ENCODE results near the gene SRC.

GRCh38 chr20:37328149-37328945 is 17.6 kb upstream of the SRC start:
- no peak for TF ChIP-seq POLR2A (IDR thresholded peaks at IDR 0.05; ENCODE audit: low read length)
- TF ChIP-seq GATA1 (IDR thresholded peaks at IDR 0.05; ENCODE audit: low read depth, low read length), result no peak

Data from erythroblast (primary cell).